ENCODE results near the gene IGFL3. TPM values are rescaled to one million over a fixed set of nuclear protein-coding genes. Genes with fewer than 3 reads are reported as not detected.

The IGFL3 gene
- total and polyA plus RNA-seq, 9 donors, result not detected

DNA sequence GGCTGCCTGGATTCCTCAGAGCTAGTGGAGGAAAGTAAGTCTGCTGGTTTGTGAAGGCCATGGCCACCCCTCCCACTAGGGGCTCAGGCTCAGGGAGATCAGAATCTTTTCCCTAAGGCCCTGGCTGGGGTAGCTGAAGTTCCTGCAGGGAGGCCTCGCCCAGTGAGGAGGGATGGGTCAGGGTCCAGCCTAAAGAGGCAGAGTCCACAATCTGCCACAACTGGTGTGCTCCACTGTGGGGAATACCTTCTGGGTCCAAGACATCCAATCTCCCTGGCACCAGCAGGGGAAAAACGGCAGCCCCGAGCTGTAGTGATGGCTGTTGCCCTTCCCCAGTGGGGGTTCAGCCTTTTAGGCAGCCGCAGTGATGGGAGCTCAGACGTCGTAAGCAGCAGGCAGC lies 23.2 kb downstream of the IGFL3 start:
- Histone ChIP-seq H3K4me1 (ENCODE audit: control insufficient read depth, insufficient read depth, low read length) (no peaks in the 10 kb centered on the region), H3K4me3 (ENCODE audit: low read length) (no peak overlapping the region), H3K9me3 (replicated peaks; ENCODE audit: control insufficient read depth, low read depth, low read length) (no peaks in the 10 kb centered on the region), H3K27ac (ENCODE audit: low read length) (no peak overlapping the region), H3K36me3 (ENCODE audit: control insufficient read depth, insufficient read depth, low read length) (no peaks in the 10 kb centered on the region), H3K27me3 (ENCODE audit: control insufficient read depth, insufficient read depth, low read length) (peaks cover 5% of the 10 kb centered on the region)
- 31% methylated on average over 4 of the region's 6 CpGs for WGBS (ENCODE audit: insufficient coverage)
- no peak for DNase-seq

GRCh38 chr19:46100344-46100743 lies 24.1 kb downstream of the IGFL3 start:
- 80% methylated on average over 1 of the region's 1 CpG for WGBS (ENCODE audit: insufficient coverage)

GRCh38 chr19:46090444-46090843 lies 34.0 kb downstream of the IGFL3 start:
- DNase-seq, result no peak
- WGBS (ENCODE audit: insufficient coverage), result 81% methylated on average over 5 of the region's 5 CpGs
- Histone ChIP-seq H3K27ac (ENCODE audit: low read length) (no peak overlapping the region), H3K36me3 (ENCODE audit: control insufficient read depth, insufficient read depth, low read length) (no peaks in the 10 kb centered on the region), H3K4me1 (ENCODE audit: control insufficient read depth, insufficient read depth, low read length) (no peaks in the 10 kb centered on the region), H3K27me3 (ENCODE audit: control insufficient read depth, insufficient read depth, low read length) (peaks cover 7% of the 10 kb centered on the region), H3K9me3 (replicated peaks; ENCODE audit: control insufficient read depth, low read depth, low read length) (peaks cover 2% of the 10 kb centered on the region), H3K4me3 (ENCODE audit: low read length) (no peak overlapping the region)

More at GRCh38 chr19:46100344-46100743, 24.1 kb downstream of the IGFL3 start:
- H3K4me1 ChIP-seq (ENCODE audit: control insufficient read depth, insufficient read depth, low read length), result no peaks in the 10 kb centered on the region
- DNase-seq, result no peak
- no peaks in the 10 kb centered on the region for H3K36me3 ChIP-seq (ENCODE audit: control insufficient read depth, insufficient read depth, low read length)
- H3K27me3 ChIP-seq (ENCODE audit: control insufficient read depth, insufficient read depth, low read length), result peaks cover 5% of the 10 kb centered on the region
- no peaks in the 10 kb centered on the region for H3K9me3 ChIP-seq (replicated peaks; ENCODE audit: control insufficient read depth, low read depth, low read length)
- H3K4me3 ChIP-seq (ENCODE audit: low read length), result no peak overlapping the region
- H3K27ac ChIP-seq (ENCODE audit: low read length), result no peak overlapping the region

GRCh38 chr19:46089432-46089831 lies 35.1 kb downstream of the IGFL3 start:
- peaks cover 7% of the 10 kb centered on the region for H3K27me3 ChIP-seq (ENCODE audit: control insufficient read depth, insufficient read depth, low read length)
- no peak overlapping the region for H3K27ac ChIP-seq (ENCODE audit: low read length)
- no CpG with 5 or more reads among the region's 1 CpG for WGBS (ENCODE audit: insufficient coverage)
- peaks cover 2% of the 10 kb centered on the region for H3K9me3 ChIP-seq (replicated peaks; ENCODE audit: control insufficient read depth, low read depth, low read length)
- H3K4me3 ChIP-seq (ENCODE audit: low read length), result no peak overlapping the region
- no peaks in the 10 kb centered on the region for H3K36me3 ChIP-seq (ENCODE audit: control insufficient read depth, insufficient read depth, low read length)
- H3K4me1 ChIP-seq (ENCODE audit: control insufficient read depth, insufficient read depth, low read length), result no peaks in the 10 kb centered on the region
- DNase-seq, result no peak

DNA sequence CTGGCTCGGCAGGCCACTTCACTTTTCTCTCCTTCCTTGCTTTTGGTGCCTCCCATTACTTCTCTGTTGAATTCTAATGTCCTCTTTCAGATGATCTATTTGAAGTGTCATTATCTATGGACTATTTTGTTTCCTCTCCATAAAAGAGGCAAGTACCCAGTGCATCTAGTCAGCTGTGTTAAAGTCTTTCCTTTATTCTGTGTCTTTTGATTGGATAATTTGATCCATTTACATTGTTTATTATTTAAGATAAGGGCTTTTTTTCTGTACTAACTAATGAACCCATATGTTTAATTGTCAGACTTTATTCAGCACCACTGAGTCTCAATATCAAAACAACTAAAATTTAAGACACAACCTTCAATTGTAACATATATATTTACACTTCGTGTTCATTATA lies 36.4 kb downstream of the IGFL3 start:
- H3K9me3 ChIP-seq (replicated peaks; ENCODE audit: control insufficient read depth, low read depth, low read length), result peaks cover 2% of the 10 kb centered on the region
- no peaks in the 10 kb centered on the region for H3K36me3 ChIP-seq (ENCODE audit: control insufficient read depth, insufficient read depth, low read length)
- no peak for DNase-seq
- no peak overlapping the region for H3K27ac ChIP-seq (ENCODE audit: low read length)
- no peaks in the 10 kb centered on the region for H3K4me1 ChIP-seq (ENCODE audit: control insufficient read depth, insufficient read depth, low read length)
- no peak overlapping the region for H3K4me3 ChIP-seq (ENCODE audit: low read length)
- peaks cover 7% of the 10 kb centered on the region for H3K27me3 ChIP-seq (ENCODE audit: control insufficient read depth, insufficient read depth, low read length)
- no CpG with 5 or more reads among the region's 2 CpGs for WGBS (ENCODE audit: insufficient coverage)

DNA sequence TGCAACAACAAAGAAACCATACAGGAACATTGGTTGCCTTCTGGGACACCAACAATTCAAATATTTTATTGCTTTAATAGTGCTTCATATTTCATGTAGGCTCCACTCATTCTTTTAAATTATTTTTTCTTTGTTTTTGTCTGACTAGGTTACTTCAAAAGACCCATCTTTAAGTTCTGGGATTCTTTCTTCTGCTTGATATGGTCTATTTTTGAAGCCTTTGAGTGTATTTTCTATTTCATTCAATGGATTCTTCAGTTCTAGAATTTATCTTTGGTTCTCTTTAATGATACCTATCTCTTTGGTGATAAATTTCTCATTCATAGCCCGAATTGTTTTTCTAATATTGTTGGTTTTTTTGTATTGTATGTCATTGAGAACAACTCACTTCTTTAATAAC lies 38.6 kb downstream of the IGFL3 start:
- Histone ChIP-seq H3K9me3 (replicated peaks; ENCODE audit: control insufficient read depth, low read depth, low read length) (peaks cover 2% of the 10 kb centered on the region), H3K27me3 (ENCODE audit: control insufficient read depth, insufficient read depth, low read length) (peaks cover 5% of the 10 kb centered on the region), H3K4me1 (ENCODE audit: control insufficient read depth, insufficient read depth, low read length) (no peaks in the 10 kb centered on the region), H3K36me3 (ENCODE audit: control insufficient read depth, insufficient read depth, low read length) (no peaks in the 10 kb centered on the region), H3K27ac (ENCODE audit: low read length) (no peak overlapping the region), H3K4me3 (ENCODE audit: low read length) (no peak overlapping the region)
- no CpG with 5 or more reads among the region's 1 CpG for WGBS (ENCODE audit: insufficient coverage)
- DNase-seq, result no peak

DNA sequence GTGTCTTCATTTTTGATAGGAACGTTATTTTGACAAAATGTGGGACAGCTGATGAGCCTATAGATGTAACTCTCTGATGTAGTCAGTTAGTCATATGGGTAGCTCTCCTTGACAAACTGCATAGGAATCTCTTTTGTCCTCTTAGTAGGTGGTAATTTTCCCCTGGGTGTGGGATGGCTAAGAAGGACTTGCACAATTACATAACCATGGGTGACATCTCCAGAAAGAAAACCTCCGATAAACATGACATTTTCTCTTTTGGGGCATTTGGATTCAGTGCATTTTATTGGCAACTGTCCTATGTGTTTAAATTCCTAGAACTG lies 41.8 kb downstream of the IGFL3 start:
- peaks cover 19% of the 10 kb centered on the region for H3K27me3 ChIP-seq (ENCODE audit: control insufficient read depth, insufficient read depth, low read length)
- no peaks in the 10 kb centered on the region for H3K4me1 ChIP-seq (ENCODE audit: control insufficient read depth, insufficient read depth, low read length)
- no peak overlapping the region for H3K27ac ChIP-seq (ENCODE audit: low read length)
- no peaks in the 10 kb centered on the region for H3K36me3 ChIP-seq (ENCODE audit: control insufficient read depth, insufficient read depth, low read length)
- WGBS (ENCODE audit: insufficient coverage), result 63% methylated on average over 1 of the region's 2 CpGs
- H3K4me3 ChIP-seq (ENCODE audit: low read length), result no peak overlapping the region
- H3K9me3 ChIP-seq (replicated peaks; ENCODE audit: control insufficient read depth, low read depth, low read length), result peaks cover 8% of the 10 kb centered on the region
- DNase-seq, result no peak

DNA sequence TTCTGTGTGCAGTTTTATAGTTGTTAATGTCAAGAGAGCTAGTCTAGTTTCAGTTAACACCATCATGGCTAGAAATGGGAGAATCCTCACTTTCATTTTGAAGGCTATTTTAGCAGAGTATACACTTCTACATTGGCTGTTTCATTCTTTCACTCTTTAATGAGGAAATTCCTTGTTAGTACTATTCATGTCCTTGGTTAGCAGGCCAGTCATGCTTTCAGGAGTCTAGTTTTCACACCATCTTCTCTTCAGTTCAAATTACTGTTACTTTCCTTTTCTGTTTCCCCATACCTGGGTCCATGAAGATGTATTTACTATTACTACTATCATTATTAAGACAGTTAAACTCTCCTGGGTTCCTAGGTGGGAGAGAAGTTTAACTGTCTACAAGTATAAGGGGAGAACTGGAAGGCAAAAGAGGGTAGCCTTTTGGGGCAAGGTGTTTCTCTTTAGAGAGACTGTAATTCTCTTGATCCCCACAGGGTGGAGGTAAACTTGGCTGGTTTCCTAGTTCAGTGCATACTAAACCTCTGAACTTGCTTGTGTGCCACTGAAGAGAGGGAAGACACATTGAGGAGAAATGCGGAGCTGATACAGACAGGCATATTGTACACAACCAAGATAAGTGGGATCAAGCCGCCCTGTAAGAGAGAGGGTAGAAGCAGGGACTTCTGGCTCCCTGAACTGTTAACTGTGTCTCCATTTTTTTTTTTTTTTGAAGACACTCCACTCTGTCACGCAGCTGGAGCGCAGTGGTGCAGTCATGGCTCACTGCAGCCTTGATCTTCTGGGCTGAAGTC lies 42.4 kb downstream of the IGFL3 start:
- Histone ChIP-seq H3K9me3 (replicated peaks; ENCODE audit: control insufficient read depth, low read depth, low read length) (peaks cover 8% of the 10 kb centered on the region), H3K4me1 (ENCODE audit: control insufficient read depth, insufficient read depth, low read length) (peaks cover 5% of the 10 kb centered on the region), H3K36me3 (ENCODE audit: control insufficient read depth, insufficient read depth, low read length) (no peaks in the 10 kb centered on the region), H3K27me3 (ENCODE audit: control insufficient read depth, insufficient read depth, low read length) (peaks cover 25% of the 10 kb centered on the region), H3K27ac (ENCODE audit: low read length) (no peak overlapping the region), H3K4me3 (ENCODE audit: low read length) (no peak overlapping the region)
- peak; percentile 11 for DNase-seq
- 44% methylated on average over 3 of the region's 4 CpGs for WGBS (ENCODE audit: insufficient coverage)

GRCh38 chr19:46080561-46080960 lies 43.9 kb downstream of the IGFL3 start:
- peaks cover 36% of the 10 kb centered on the region for H3K27me3 ChIP-seq (ENCODE audit: control insufficient read depth, insufficient read depth, low read length)
- no peak overlapping the region for H3K4me3 ChIP-seq (ENCODE audit: low read length)

GRCh38 chr19:46079576-46079975 lies 44.9 kb downstream of the IGFL3 start:
- no CpG with 5 or more reads among the region's 7 CpGs for WGBS (ENCODE audit: insufficient coverage)

More at GRCh38 chr19:46080561-46080960, 43.9 kb downstream of the IGFL3 start:
- no peak for DNase-seq
- H3K4me1 ChIP-seq (ENCODE audit: control insufficient read depth, insufficient read depth, low read length), result peaks cover 7% of the 10 kb centered on the region
- WGBS (ENCODE audit: insufficient coverage), result 67% methylated on average over 1 of the region's 3 CpGs
- no peak overlapping the region for H3K27ac ChIP-seq (ENCODE audit: low read length)
- H3K36me3 ChIP-seq (ENCODE audit: control insufficient read depth, insufficient read depth, low read length), result no peaks in the 10 kb centered on the region
- H3K9me3 ChIP-seq (replicated peaks; ENCODE audit: control insufficient read depth, low read depth, low read length), result peaks cover 7% of the 10 kb centered on the region

More at GRCh38 chr19:46079576-46079975, 44.9 kb downstream of the IGFL3 start:
- Histone ChIP-seq H3K4me3 (ENCODE audit: low read length) (no peak overlapping the region), H3K9me3 (replicated peaks; ENCODE audit: control insufficient read depth, low read depth, low read length) (peaks cover 7% of the 10 kb centered on the region), H3K36me3 (ENCODE audit: control insufficient read depth, insufficient read depth, low read length) (no peaks in the 10 kb centered on the region), H3K27ac (ENCODE audit: low read length) (no peak overlapping the region), H3K27me3 (ENCODE audit: control insufficient read depth, insufficient read depth, low read length) (peaks cover 36% of the 10 kb centered on the region), H3K4me1 (ENCODE audit: control insufficient read depth, insufficient read depth, low read length) (peaks cover 7% of the 10 kb centered on the region)
- DNase-seq, result no peak
